Prostate gland (tissue), 2 donors: Measurements from ENCODE around the gene GUCY2D. TPM values are rescaled to one million over a fixed set of nuclear protein-coding genes. Genes with fewer than 3 reads are reported as not detected.

ENCODE experiments used
- DNase-seq: peaks from one replicate; pipeline ENCODE4 v3.0.0-alpha.2; 2019; ENCODE audit warnings: low spot score
- H3K27ac ChIP-seq, 2 donors: fragments of 200-600 bp; sonication (generic); 2 replicates each; pipeline ENCODE4 v1.5.1; 2017 to 2019
- H3K27me3 ChIP-seq: fragments of 200-600 bp; sonication (generic); replicated peaks from 2 replicates; pipeline ENCODE4 v1.5.1; 2019; ENCODE audit not compliant: insufficient read depth
- H3K36me3 ChIP-seq, 2 donors: fragments of 200-600 bp; sonication (generic); 1 replicate in 1 of 2; 2 replicates in 1 of 2; pipeline versions ENCODE4 v1.5.1 to v1.8.1; 2017 to 2019
- H3K4me1 ChIP-seq: fragments of 200-600 bp; sonication (generic); replicated peaks from 2 replicates; pipeline ENCODE4 v1.5.1; 2019
- H3K4me3 ChIP-seq, 2 donors: fragments of 200-600 bp; sonication (generic); 2 replicates each; pipeline ENCODE4 v1.5.1; 2017 to 2019
- H3K9me3 ChIP-seq: fragments of 200-600 bp; sonication (generic); 2 replicates; pipeline ENCODE4 v1.5.1; 2017
- CTCF ChIP-seq, 4 experiments: fragments of 200-600 bp in 2 of 4; fragments of 450-650 bp in 2 of 4; sonication (generic) in 2 of 4; IDR thresholded peaks; 1 replicate in 3 of 4; 2 replicates in 1 of 4; pipeline ENCODE4 v1.5.1; 2016 to 2019; ENCODE audit warnings: antibody characterized with exemption in 4 of 4, mild to moderate bottlenecking in 2 of 4, moderate library complexity in 2 of 4
- POLR2A ChIP-seq: fragments of 450-650 bp; IDR thresholded peaks from one replicate; pipeline ENCODE4 v1.6.1; 2016; ENCODE audit warnings: antibody characterized with exemption, mild to moderate bottlenecking
- POLR2AphosphoS5 ChIP-seq: sonication (generic); formaldehyde crosslinking; IDR thresholded peaks from one replicate; pipeline ENCODE4 v1.6.1; 2017; ENCODE audit warnings: antibody characterized with exemption
- WGBS: methylation state at CpG from one replicate; pipeline ENCODE4 v1.1.5; 2018; 5-methylcytosine and 5-hydroxymethylcytosine counted together
- intact Hi-C: fragments of 100-400 bp; cut with DNase I; formaldehyde crosslinking; loops from one replicate; pipeline ENCODE4 v1.14.2; 2022
- total RNA-seq, 2 donors: library from RNA; depleted of rRNA; stranded (reverse); fragments of >200 nt; gene quantifications; one replicate each; pipeline ENCODE4 v1.1.0, GENCODE V29; 2016

The GUCY2D gene
- total RNA-seq, 2 donors from 2014 or later, result 1.8 TPM; not detected in 1

GRCh38 chr17:7961421-7961820 lies 41.0 kb upstream of the GUCY2D start:
- no peak for DNase-seq
- Histone ChIP-seq H3K9me3 (no peaks in the 10 kb centered on the region), H3K27me3 (no peaks in the 10 kb centered on the region), H3K27ac (no peak overlapping the region), H3K4me3 (no peak overlapping the region), H3K4me1 (no peaks in the 10 kb centered on the region), H3K36me3 (no peaks in the 10 kb centered on the region)
- intact Hi-C loops, result no loop called here
- no peak for TF ChIP-seq POLR2AphosphoS5
- no peak for TF ChIP-seq CTCF (IDR thresholded peaks at IDR 0.05)
- no peak for TF ChIP-seq POLR2A
- WGBS, result 18% methylated on average over 2 of the region's 2 CpGs

GRCh38 chr17:7967751-7968150 lies 34.7 kb upstream of the GUCY2D start:
- Histone ChIP-seq H3K27me3 (no peaks in the 10 kb centered on the region), H3K4me1 (no peaks in the 10 kb centered on the region), H3K4me3 (no peak overlapping the region), H3K9me3 (no peaks in the 10 kb centered on the region), H3K36me3 (no peaks in the 10 kb centered on the region), H3K27ac (no peak overlapping the region)
- DNase-seq, result no peak
- 56% methylated on average over 2 of the region's 2 CpGs for WGBS
- TF ChIP-seq POLR2A, result no peak
- TF ChIP-seq CTCF (IDR thresholded peaks at IDR 0.05), result no peak
- no peak for TF ChIP-seq POLR2AphosphoS5
- intact Hi-C loops, result no loop called here

- H3K27ac ChIP-seq, result no peak overlapping the region
- H3K27me3 ChIP-seq, result no peaks in the 10 kb centered on the region
- intact Hi-C loops, result no loop called here
- no peak overlapping the region for H3K4me3 ChIP-seq
- H3K4me1 ChIP-seq, result no peaks in the 10 kb centered on the region
- WGBS, result 86% methylated on average over 6 of the region's 6 CpGs
- TF ChIP-seq POLR2A (no peak), CTCF (IDR thresholded peaks at IDR 0.05) (no peak), POLR2AphosphoS5 (no peak)
- H3K36me3 ChIP-seq, result no peaks in the 10 kb centered on the region
- H3K9me3 ChIP-seq, result no peaks in the 10 kb centered on the region
- no peak for DNase-seq
Measured at GRCh38 chr17:7969433-7969832, 33.0 kb upstream of the GUCY2D start.

- no peaks in the 10 kb centered on the region for H3K36me3 ChIP-seq
- 71% methylated on average over 4 of the region's 4 CpGs for WGBS
- H3K4me3 ChIP-seq, result no peak overlapping the region
- DNase-seq, result no peak
- no peaks in the 10 kb centered on the region for H3K9me3 ChIP-seq
- intact Hi-C loops, result no loop called here
- no peaks in the 10 kb centered on the region for H3K4me1 ChIP-seq
- TF ChIP-seq CTCF (IDR thresholded peaks at IDR 0.05) (no peak), POLR2AphosphoS5 (no peak), POLR2A (no peak)
- no peak overlapping the region for H3K27ac ChIP-seq
- H3K27me3 ChIP-seq, result no peaks in the 10 kb centered on the region
Measured at GRCh38 chr17:7971651-7972050, 30.8 kb upstream of the GUCY2D start.

GRCh38 chr17:7972131-7972785 lies 30.2 kb upstream of the GUCY2D start:
- no peaks in the 10 kb centered on the region for H3K36me3 ChIP-seq
- 93% methylated on average over 8 of the region's 8 CpGs for WGBS
- intact Hi-C loops, result no loop called here
- H3K4me3 ChIP-seq, result no peak overlapping the region
- H3K9me3 ChIP-seq, result no peaks in the 10 kb centered on the region
- DNase-seq, result no peak
- no peak overlapping the region for H3K27ac ChIP-seq
- no peak for TF ChIP-seq POLR2AphosphoS5
- H3K4me1 ChIP-seq, result no peaks in the 10 kb centered on the region
- no peaks in the 10 kb centered on the region for H3K27me3 ChIP-seq
